Measurements from ENCODE around the gene HERPUD2.

DNA sequence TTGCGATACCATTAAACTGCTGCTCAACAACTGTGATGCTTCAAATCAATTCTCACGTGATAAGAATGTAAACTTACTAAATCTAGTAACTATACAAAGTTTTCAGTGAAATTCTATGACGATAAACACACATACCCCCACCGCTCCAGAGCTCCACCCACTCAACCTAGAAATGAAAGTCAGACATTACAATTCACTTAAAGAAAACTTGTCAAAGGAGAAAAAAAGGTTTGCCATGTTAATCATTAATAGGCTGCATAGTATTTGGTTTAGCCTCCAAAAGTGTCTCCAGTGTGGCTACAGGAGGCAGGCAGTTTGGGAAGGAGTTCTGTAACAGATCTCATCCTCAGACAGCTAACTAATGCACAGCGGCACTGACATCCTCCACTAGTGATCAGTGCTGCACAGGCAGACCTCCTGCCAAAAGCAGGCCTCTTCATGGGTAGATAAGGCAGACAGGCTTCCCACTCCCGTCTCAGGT lies 3.1 kb downstream of the HERPUD2 start:
- TF ChIP-seq CEBPB (IDR thresholded peaks at IDR 0.05) (no peak), RAD21 (IDR thresholded peaks at IDR 0.05; ENCODE audit: low read depth) (no peak), TCF12 (IDR thresholded peaks at IDR 0.05; ENCODE audit: low read depth) (no peak), TEAD4 (IDR thresholded peaks at IDR 0.05) (no peak)

Measured in Ishikawa (cell line).